Urinary bladder (tissue), 4 donors: ENCODE results near the gene STAG1. TPM values are rescaled to one million over a fixed set of nuclear protein-coding genes. Genes with fewer than 3 reads are reported as not detected.
"Not testable (repeated sequence)": the region's sequence is repeated elsewhere in the genome, so short reads cannot be mapped to it uniquely, and the experiment has no call there.

ENCODE experiments used
- DNase-seq: peaks from one replicate; pipeline ENCODE4 v3.0.0-alpha.2; 2015; ENCODE audit errors: extremely low spot score
- H3K27ac ChIP-seq: one replicate; pipeline ENCODE4 v1.5.1; 2013; ENCODE audit warnings: low read depth, mild to moderate bottlenecking, moderate library complexity
- H3K36me3 ChIP-seq: one replicate; pipeline ENCODE4 v1.6.1; 2013; ENCODE audit warnings: mild to moderate bottlenecking, moderate library complexity; ENCODE audit not compliant: insufficient read depth
- H3K4me1 ChIP-seq: one replicate; pipeline ENCODE4 v1.6.1; 2013; ENCODE audit warnings: mild to moderate bottlenecking, moderate library complexity; ENCODE audit not compliant: insufficient read depth
- H3K4me3 ChIP-seq: one replicate; pipeline ENCODE4 v1.5.1; 2013; ENCODE audit warnings: low read depth, low read length
- WGBS: extraction: QIAGEN DNeasy Blood & Tissue Kit; methylation state at CpG from one replicate; pipeline ENCODE4 v1.1.7; 2013; 5-methylcytosine and 5-hydroxymethylcytosine counted together
- polyA plus RNA-seq: library from polyadenylated mRNA; stranded (reverse); fragments of 200-250 nt; gene quantifications from one replicate; pipeline ENCODE4 v1.2.3, GENCODE V29; 2013
- total RNA-seq: library from RNA; depleted of rRNA; stranded (reverse); fragments of >200 nt; gene quantifications from one replicate; pipeline ENCODE4 v1.2.3, GENCODE V29; 2014
- donor health status: healthy with polysubstance abuse.
- donor health status: healthy.

Gene STAG1
- total and polyA plus RNA-seq, 2 donors = 19.3 to 130 TPM

- Histone ChIP-seq H3K27ac (no peak overlapping the region), H3K36me3 (no peaks in the 10 kb centered on the region), H3K4me1 (no peaks in the 10 kb centered on the region), H3K4me3 (no peak overlapping the region)
- DNase-seq = no peak
- 95% methylated on average over 5 of the region's 5 CpGs for WGBS
Observed at GRCh38 chr3:136733317-136733833, 18.8 kb downstream of the STAG1 start.

- Histone ChIP-seq H3K4me1 (no peaks in the 10 kb centered on the region), H3K27ac (no peak overlapping the region), H3K36me3 (no peaks in the 10 kb centered on the region), H3K4me3 (no peak overlapping the region)
- 59% methylated on average over 4 of the region's 4 CpGs for WGBS
- DNase-seq = no peak
Observed at GRCh38 chr3:136731274-136731884, 20.8 kb downstream of the STAG1 start.

GRCh38 chr3:136730595-136731273 lies 21.4 kb downstream of the STAG1 start:
- Histone ChIP-seq H3K4me1 (no peaks in the 10 kb centered on the region), H3K36me3 (no peaks in the 10 kb centered on the region), H3K4me3 (no peak overlapping the region), H3K27ac (no peak overlapping the region)
- no peak for DNase-seq

GRCh38 chr3:136728918-136729317 lies 23.3 kb downstream of the STAG1 start:
- WGBS = 40% methylated on average over 6 of the region's 6 CpGs
- Histone ChIP-seq H3K27ac (no peak overlapping the region), H3K4me3 (no peak overlapping the region), H3K4me1 (no peaks in the 10 kb centered on the region), H3K36me3 (no peaks in the 10 kb centered on the region)
- no peak for DNase-seq

GRCh38 chr3:136728473-136728872 lies 23.7 kb downstream of the STAG1 start:
- no peak for DNase-seq
- Histone ChIP-seq H3K36me3 (no peaks in the 10 kb centered on the region), H3K4me3 (no peak overlapping the region), H3K4me1 (no peaks in the 10 kb centered on the region), H3K27ac (no peak overlapping the region)
- WGBS = 92% methylated on average over 1 of the region's 1 CpG

- WGBS = 87% methylated on average over 2 of the region's 2 CpGs
- H3K27ac ChIP-seq = no peak overlapping the region
Observed at GRCh38 chr3:136725468-136725867, 26.7 kb downstream of the STAG1 start.

GRCh38 chr3:136722916-136723315 lies 29.3 kb downstream of the STAG1 start:
- not testable (repeated sequence) for H3K4me3 ChIP-seq, DNase-seq, H3K27ac ChIP-seq, H3K36me3 ChIP-seq, H3K4me1 ChIP-seq
- WGBS = 98% methylated on average over 21 of the region's 27 CpGs

More at GRCh38 chr3:136725468-136725867, 26.7 kb downstream of the STAG1 start:
- Histone ChIP-seq H3K4me1 (no peaks in the 10 kb centered on the region), H3K36me3 (no peaks in the 10 kb centered on the region), H3K4me3 (no peak overlapping the region)
- no peak for DNase-seq

- not testable (repeated sequence) for H3K4me3 ChIP-seq, DNase-seq, H3K4me1 ChIP-seq, H3K36me3 ChIP-seq, H3K27ac ChIP-seq
- no CpG with 5 or more reads among the region's 5 CpGs for WGBS
Observed at GRCh38 chr3:136722399-136722798, 29.8 kb downstream of the STAG1 start.

- no peaks in the 10 kb centered on the region for H3K36me3 ChIP-seq
- no peak for DNase-seq
- WGBS = 93% methylated on average over 5 of the region's 5 CpGs
- no peak overlapping the region for H3K27ac ChIP-seq
- H3K4me3 ChIP-seq = no peak overlapping the region
- H3K4me1 ChIP-seq = no peaks in the 10 kb centered on the region
Observed at GRCh38 chr3:136720091-136720490, 32.1 kb downstream of the STAG1 start.

GRCh38 chr3:136716629-136717028 lies 35.5 kb downstream of the STAG1 start:
- no peak overlapping the region for H3K27ac ChIP-seq
- H3K4me1 ChIP-seq = no peaks in the 10 kb centered on the region
- no peak for DNase-seq
- 80% methylated on average over 1 of the region's 1 CpG for WGBS
- H3K4me3 ChIP-seq = no peak overlapping the region
- no peaks in the 10 kb centered on the region for H3K36me3 ChIP-seq

GRCh38 chr3:136714020-136714419 lies 38.2 kb downstream of the STAG1 start:
- no peaks in the 10 kb centered on the region for H3K36me3 ChIP-seq
- 95% methylated on average over 6 of the region's 6 CpGs for WGBS
- H3K4me1 ChIP-seq = no peaks in the 10 kb centered on the region
- no peak overlapping the region for H3K4me3 ChIP-seq
- DNase-seq = no peak
- no peak overlapping the region for H3K27ac ChIP-seq

- H3K36me3 ChIP-seq = no peaks in the 10 kb centered on the region
- H3K4me1 ChIP-seq = no peaks in the 10 kb centered on the region
- WGBS = 92% methylated on average over 6 of the region's 6 CpGs
- DNase-seq = no peak
- H3K4me3 ChIP-seq = no peak overlapping the region
- no peak overlapping the region for H3K27ac ChIP-seq
Observed at GRCh38 chr3:136712941-136713340, 39.2 kb downstream of the STAG1 start.

- H3K4me3 ChIP-seq, DNase-seq, H3K4me1 ChIP-seq, H3K36me3 ChIP-seq, H3K27ac ChIP-seq: not testable (repeated sequence)
- 92% methylated on average over 9 of the region's 9 CpGs for WGBS
Observed at GRCh38 chr3:136711888-136712287, 40.3 kb downstream of the STAG1 start.

- WGBS = 96% methylated on average over 7 of the region's 7 CpGs
- no peak for DNase-seq
Observed at GRCh38 chr3:136711277-136711676, 40.9 kb downstream of the STAG1 start.

More at GRCh38 chr3:136711277-136711676, 40.9 kb downstream of the STAG1 start:
- H3K36me3 ChIP-seq = no peaks in the 10 kb centered on the region
- no peak overlapping the region for H3K27ac ChIP-seq
- H3K4me3 ChIP-seq = no peak overlapping the region
- no peaks in the 10 kb centered on the region for H3K4me1 ChIP-seq
